ENCODE measurements around the gene PCDH12.

Gene PCDH12

DNA sequence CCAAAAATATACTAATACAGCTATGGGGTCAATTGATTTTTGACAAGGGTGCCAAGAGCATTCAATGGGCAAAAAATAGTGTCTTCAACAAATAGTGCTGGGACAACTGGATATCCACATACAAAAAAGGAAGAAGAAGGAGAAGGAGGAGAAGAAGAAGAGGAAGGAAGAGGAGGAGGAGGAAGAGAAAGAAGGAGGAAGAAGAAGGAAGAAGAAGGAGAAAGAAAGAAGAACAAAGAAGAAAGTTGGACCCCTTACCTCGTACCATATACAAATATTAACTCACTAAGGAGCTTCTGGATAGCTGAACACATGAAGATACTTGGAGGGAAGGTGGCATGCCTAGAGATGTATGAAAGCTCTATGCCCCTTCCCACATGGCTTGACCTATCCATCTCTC is 51.5 kb downstream of the PCDH12 start:
- no peak for DNase-seq

DNA sequence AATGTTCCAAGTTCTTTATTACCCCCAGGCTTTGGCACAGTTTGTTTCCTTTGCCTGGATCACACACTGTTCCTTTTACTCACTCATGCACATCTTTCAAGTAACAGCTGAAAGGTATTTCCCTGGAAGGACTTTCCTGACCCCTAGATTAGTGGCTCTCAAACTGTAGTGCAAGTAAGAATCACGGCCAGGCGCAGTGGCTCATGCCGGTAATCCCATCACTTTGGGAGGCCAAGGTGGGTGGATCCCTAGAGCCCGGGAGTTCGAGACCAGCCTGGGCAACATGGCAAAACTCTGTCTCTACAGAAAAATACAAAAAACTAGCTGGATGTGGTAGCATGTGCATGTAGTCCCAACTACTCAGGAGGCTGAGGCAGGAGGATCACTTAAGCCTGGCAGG is 53.5 kb downstream of the PCDH12 start:
- no peak for DNase-seq

DNA sequence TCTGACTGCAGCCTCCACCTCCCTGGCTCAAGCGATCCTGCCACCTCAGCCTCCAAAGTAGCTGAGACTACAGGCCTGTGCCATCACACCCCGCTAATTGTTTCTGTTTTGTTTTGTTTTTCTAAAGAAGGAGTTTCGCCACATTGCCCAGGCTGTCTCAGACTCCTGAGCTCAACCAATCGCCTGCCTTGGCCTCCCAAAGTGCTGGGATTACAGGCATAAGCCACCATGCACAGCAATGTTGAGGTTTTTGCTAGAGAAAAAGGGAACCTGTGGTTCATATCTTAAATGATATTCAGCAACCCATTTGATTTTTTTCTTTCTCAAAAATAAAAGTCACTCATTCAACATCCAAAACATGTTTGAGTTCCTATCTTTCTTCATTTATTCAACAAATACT is 54.7 kb downstream of the PCDH12 start:
- no peak for DNase-seq

DNA sequence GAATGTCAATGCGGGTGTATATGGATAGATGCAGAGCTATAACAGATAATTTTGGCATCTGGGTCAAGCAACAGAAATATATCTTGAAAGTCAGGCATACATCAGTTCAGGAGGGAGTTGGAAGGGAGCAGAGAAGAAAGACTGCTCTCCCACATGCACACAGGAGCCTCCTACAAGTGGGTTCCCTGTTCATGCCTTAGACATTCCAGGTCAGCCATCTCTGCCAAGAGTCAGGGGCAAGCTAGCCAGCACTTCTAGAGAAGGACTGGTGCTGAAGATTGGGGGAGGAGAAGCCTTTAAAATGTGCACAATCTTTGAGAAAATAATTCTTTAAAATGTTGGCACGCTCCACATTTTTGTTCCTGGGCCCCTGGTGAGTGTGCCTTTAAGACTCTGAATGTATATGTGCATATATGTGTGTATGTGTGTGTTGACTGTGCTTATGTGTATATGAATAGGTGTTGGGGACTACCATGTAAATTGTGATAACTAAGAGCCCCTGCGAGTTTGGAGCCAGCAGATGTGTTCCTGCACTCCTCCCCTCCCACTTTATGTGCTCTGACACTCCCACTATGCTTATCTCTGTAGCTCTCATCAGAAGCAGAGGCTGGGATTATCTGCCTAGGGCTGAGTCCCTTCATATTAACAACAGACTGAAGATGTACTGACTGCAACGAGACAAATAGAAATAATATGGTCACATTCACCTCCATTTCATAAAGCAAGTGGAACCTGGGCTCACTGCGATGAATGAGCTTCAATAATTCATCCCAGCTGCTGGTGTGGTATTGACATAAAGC is 55.8 kb downstream of the PCDH12 start:
- no peak for DNase-seq

DNA sequence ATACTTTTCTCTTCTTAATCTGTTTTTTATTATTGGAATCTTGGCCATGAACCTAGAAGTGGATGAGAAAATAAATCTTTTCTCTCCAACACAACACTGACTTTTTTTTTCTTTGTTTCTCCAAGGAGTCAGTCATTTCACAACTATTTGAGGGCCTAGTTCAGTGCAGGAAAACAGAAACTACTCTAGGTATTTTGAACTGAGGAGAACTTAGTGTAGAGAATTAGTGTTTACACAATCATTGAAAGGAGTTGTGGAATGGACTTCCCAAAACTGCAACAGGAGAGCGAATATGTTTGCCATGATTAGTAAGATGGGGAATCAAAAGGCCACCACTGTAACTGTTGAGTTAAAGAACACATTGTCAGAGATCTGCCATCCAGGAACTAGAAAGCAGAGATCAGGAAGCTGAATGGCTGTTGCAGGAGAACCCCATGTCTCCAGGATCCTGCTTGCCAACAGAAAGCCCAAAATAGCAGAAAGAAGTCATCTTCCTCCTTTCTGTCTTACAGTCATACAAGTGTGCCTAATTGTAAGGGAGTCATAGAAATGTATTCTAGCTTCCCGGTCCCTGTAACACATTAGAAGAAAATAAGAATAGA is 59.5 kb downstream of the PCDH12 start:
- no peak for DNase-seq

DNA sequence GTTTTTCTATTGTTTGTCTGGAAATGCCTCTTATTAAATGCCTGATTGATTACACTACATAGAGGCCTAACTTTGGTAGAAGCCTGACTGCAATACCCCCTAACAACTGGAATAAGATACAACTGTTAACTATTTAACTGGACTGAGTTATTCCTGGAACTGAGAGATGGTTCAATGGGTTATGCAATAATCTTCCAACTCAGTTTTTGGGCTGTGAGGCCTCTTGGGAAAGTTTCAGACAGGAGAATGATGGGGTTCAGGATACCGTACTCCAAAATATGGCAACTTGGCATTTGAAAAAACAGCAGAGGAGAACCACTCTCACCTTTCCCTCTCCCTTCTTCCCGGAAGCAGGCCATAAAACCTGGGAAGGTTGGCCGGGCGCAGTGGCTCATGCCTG is 60.6 kb downstream of the PCDH12 start:
- DNase-seq: no peak

All from kidney glomerular epithelial cell (primary cell).